ENCODE results near the gene AJM1. TPM values are rescaled to one million over a fixed set of nuclear protein-coding genes. Genes with fewer than 3 reads are reported as not detected.

AJM1 gene
- total and polyA plus RNA-seq, 4 donors: 0.63 to 26.9 (median 6.2) TPM

- peak; percentile 98 for ATAC-seq (ENCODE audit: low FRiP score)
- peak; percentile 99 for DNase-seq
- Histone ChIP-seq H3K36me3 (ENCODE audit: control insufficient read depth in 1 of 2, insufficient read depth in 2 of 2, low read length in 1 of 2) (no peaks in the 10 kb centered on the region), H3K27ac (ENCODE audit: low read depth in 1 of 2, low read length in 2 of 2) (no peak within 1 kb of the TSS), H3K27me3 (ENCODE audit: control insufficient read depth in 1 of 2, insufficient read depth in 2 of 2, low read length in 1 of 2) (no peaks in the 10 kb centered on the region), H3K4me1 (ENCODE audit: control insufficient read depth in 1 of 2, insufficient read depth in 2 of 2, low read length in 2 of 2) (no peaks in the 10 kb centered on the region), H3K4me3 (ENCODE audit: low read length in 2 of 2) (peak within 1 kb of the TSS; percentile 77 to 82), H3K9me3 (ENCODE audit: control insufficient read depth, low read length) (no peaks in the 10 kb centered on the region)
- 0% methylated on average over 37 to 88 of the region's 88 CpGs for WGBS, 2 donors
- intact Hi-C loops (cut with DNase I): loop anchor here (2.0 to 10.0 kb wide), 3 partner anchors 37 to 59 kb away; partner anchors contain the start of genes C8G (in 2 of the 2), FBXW5 (in 2 of the 2) and PHPT1 (in 2 of the 2)
Measured at GRCh38 chr9:136885950-136886578, 43.8 kb downstream of the AJM1 start, which contains the start of gene TRAF2. TRAF2 (plus strand) TSS chr9:136886516; CDS start chr9:136898741, 12,225 bp downstream.

- no peaks in the 10 kb centered on the region for H3K27me3 ChIP-seq (ENCODE audit: control insufficient read depth in 1 of 2, insufficient read depth in 2 of 2, low read length in 1 of 2)
- H3K36me3 ChIP-seq (ENCODE audit: control insufficient read depth in 1 of 2, insufficient read depth in 2 of 2, low read length in 1 of 2): no peaks in the 10 kb centered on the region
- H3K9me3 ChIP-seq (ENCODE audit: control insufficient read depth, low read length): no peaks in the 10 kb centered on the region
- H3K27ac ChIP-seq (ENCODE audit: low read depth in 1 of 2, low read length in 2 of 2): no peak overlapping the region
- H3K4me3 ChIP-seq (ENCODE audit: low read length in 2 of 2): peak overlapping the region; percentile 77 to 82
- ATAC-seq (ENCODE audit: low FRiP score): peak; percentile 39
- 1% methylated on average over 46 to 76 of the region's 76 CpGs for WGBS, 2 donors
- no peak for DNase-seq
- no peaks in the 10 kb centered on the region for H3K4me1 ChIP-seq (ENCODE audit: control insufficient read depth in 1 of 2, insufficient read depth in 2 of 2, low read length in 2 of 2)
- intact Hi-C loops (cut with DNase I): loop anchor here (2.0 to 10.0 kb wide), 3 partner anchors 38 to 58 kb away; partner anchors contain the start of genes C8G (in 2 of the 2), FBXW5 (in 2 of the 2) and PHPT1 (in 2 of the 2)
Measured at GRCh38 chr9:136886610-136887597, 44.6 kb downstream of the AJM1 start.

GRCh38 chr9:136888454-136888853 is 46.2 kb downstream of the AJM1 start:
- WGBS, 2 donors: 90 to 94% methylated on average over 8 of the region's 8 CpGs
- intact Hi-C loops (cut with DNase I): loop anchor here (5.0 to 10.0 kb wide), 2 partner anchors 41 to 56 kb away; partner anchors contain the start of genes C8G (in 2 of the 2), FBXW5 (in 2 of the 2) and PHPT1 (in 1 of the 2)
- no peaks in the 10 kb centered on the region for H3K9me3 ChIP-seq (ENCODE audit: control insufficient read depth, low read length)
- H3K4me1 ChIP-seq (ENCODE audit: control insufficient read depth in 1 of 2, insufficient read depth in 2 of 2, low read length in 2 of 2): no peaks in the 10 kb centered on the region
- no peak overlapping the region for H3K27ac ChIP-seq (ENCODE audit: low read depth in 1 of 2, low read length in 2 of 2)
- H3K27me3 ChIP-seq (ENCODE audit: control insufficient read depth in 1 of 2, insufficient read depth in 2 of 2, low read length in 1 of 2): no peaks in the 10 kb centered on the region
- no peak overlapping the region for H3K4me3 ChIP-seq (ENCODE audit: low read length in 2 of 2)
- no peaks in the 10 kb centered on the region for H3K36me3 ChIP-seq (ENCODE audit: control insufficient read depth in 1 of 2, insufficient read depth in 2 of 2, low read length in 1 of 2)
- ATAC-seq (ENCODE audit: low FRiP score) (no peak), DNase-seq (no peak)

- Histone ChIP-seq H3K9me3 (ENCODE audit: control insufficient read depth, low read length) (no peaks in the 10 kb centered on the region), H3K4me3 (ENCODE audit: low read length in 2 of 2) (no peak overlapping the region), H3K36me3 (ENCODE audit: control insufficient read depth in 1 of 2, insufficient read depth in 2 of 2, low read length in 1 of 2) (no peaks in the 10 kb centered on the region), H3K27me3 (ENCODE audit: control insufficient read depth in 1 of 2, insufficient read depth in 2 of 2, low read length in 1 of 2) (no peaks in the 10 kb centered on the region), H3K4me1 (ENCODE audit: control insufficient read depth in 1 of 2, insufficient read depth in 2 of 2, low read length in 2 of 2) (no peaks in the 10 kb centered on the region), H3K27ac (ENCODE audit: low read depth in 1 of 2, low read length in 2 of 2) (no peak overlapping the region)
- WGBS, 2 donors: 94 to 96% methylated on average over 42 of the region's 42 CpGs
- DNase-seq (no peak), ATAC-seq (ENCODE audit: low FRiP score) (no peak)
- intact Hi-C loops (cut with DNase I): loop anchor here (5.0 to 10.0 kb wide), 2 partner anchors 43 to 55 kb away; partner anchors contain the start of genes C8G (in 2 of the 2), FBXW5 (in 2 of the 2) and PHPT1 (in 1 of the 2)
Measured at GRCh38 chr9:136889858-136890257, 47.6 kb downstream of the AJM1 start.

- Histone ChIP-seq H3K4me1 (ENCODE audit: control insufficient read depth in 1 of 2, insufficient read depth in 2 of 2, low read length in 2 of 2) (no peaks in the 10 kb centered on the region), H3K4me3 (ENCODE audit: low read length in 2 of 2) (no peak overlapping the region), H3K36me3 (ENCODE audit: control insufficient read depth in 1 of 2, insufficient read depth in 2 of 2, low read length in 1 of 2) (no peaks in the 10 kb centered on the region), H3K27me3 (ENCODE audit: control insufficient read depth in 1 of 2, insufficient read depth in 2 of 2, low read length in 1 of 2) (no peaks in the 10 kb centered on the region), H3K9me3 (ENCODE audit: control insufficient read depth, low read length) (no peaks in the 10 kb centered on the region), H3K27ac (ENCODE audit: low read depth in 1 of 2, low read length in 2 of 2) (no peak overlapping the region)
- intact Hi-C loops (cut with DNase I): no loop called here
- 85 to 86% methylated on average over 13 of the region's 13 CpGs for WGBS, 2 donors
- DNase-seq: no peak
- no peak for ATAC-seq (ENCODE audit: low FRiP score)
Measured at GRCh38 chr9:136890661-136891060, 48.4 kb downstream of the AJM1 start.

Small RNA genes within 50 kb of the gene (microRNA-seq; reads per million reads assigned to microRNA genes)
- gene MIR4292 (0 reads per million in 2 donors), gene MIR4479 (0 reads per million in 2 donors)

Other genes with a start within 250 kb of the AJM1 start
- 100 to 1,000 TPM in 1 of 2 donors, 10 to 100 TPM in 1; 78.6 to 308 TPM for gene EGFL7, start 179.6 kb upstream of the AJM1 start, total RNA-seq
- gene EGFL7, start 179.6 kb upstream of the AJM1 start, polyA plus RNA-seq: 10 to 100 TPM; 13.1 to 32.0 TPM
- gene AGPAT2, start 155.0 kb upstream of the AJM1 start, total RNA-seq: 10 to 100 TPM; 26.9 to 31.5 TPM
- 10 to 100 TPM; 49.5 to 64.9 TPM for gene AGPAT2, start 155.0 kb upstream of the AJM1 start, polyA plus RNA-seq
- gene DIPK1B, start 129.9 kb upstream of the AJM1 start, total RNA-seq: 10 to 100 TPM in 1 of 2 donors, 1 to 10 TPM in 1; 7.3 to 13.6 TPM
- gene DIPK1B, start 129.9 kb upstream of the AJM1 start, polyA plus RNA-seq: 1 to 10 TPM; 1.1 to 4.8 TPM
- 10 to 100 TPM; 11.4 to 13.4 TPM for gene LCN10, start 99.5 kb upstream of the AJM1 start, total RNA-seq
- 1 to 10 TPM in 1 of 2 donors, under 1 TPM in 1; 0.25 to 2.1 TPM for gene LCN10, start 99.5 kb upstream of the AJM1 start, polyA plus RNA-seq
- gene LCN6, start 94.0 kb upstream of the AJM1 start, total RNA-seq: 10 to 100 TPM; 17.4 to 24.2 TPM
- gene LCN6, start 94.0 kb upstream of the AJM1 start, polyA plus RNA-seq: 1 to 10 TPM in 1 of 2 donors, not detected in 1; 2.5 TPM
- not detected for gene LCN8, start 84.2 kb upstream of the AJM1 start, total RNA-seq
- gene LCN8, start 84.2 kb upstream of the AJM1 start, polyA plus RNA-seq: under 1 TPM in 1 of 2 donors, not detected in 1; 0.10 TPM
- gene LCN15, start 78.0 kb upstream of the AJM1 start, total RNA-seq: not detected
- under 1 TPM in 1 of 2 donors, not detected in 1; 0.88 TPM for gene LCN15, start 78.0 kb upstream of the AJM1 start, polyA plus RNA-seq
- gene TMEM141, start 51.1 kb upstream of the AJM1 start, total RNA-seq: 10 to 100 TPM; 26.6 to 27.0 TPM
- 10 to 100 TPM; 57.0 to 95.8 TPM for gene TMEM141, start 51.1 kb upstream of the AJM1 start, polyA plus RNA-seq
- under 1 TPM; 0.45 to 0.58 TPM for gene CCDC183, start 46.1 kb upstream of the AJM1 start, total RNA-seq
- under 1 TPM; 0.46 to 0.50 TPM for gene CCDC183, start 46.1 kb upstream of the AJM1 start, polyA plus RNA-seq
- gene RABL6, start 34.5 kb upstream of the AJM1 start, total RNA-seq: 10 to 100 TPM; 47.2 to 52.0 TPM
- gene RABL6, start 34.5 kb upstream of the AJM1 start, polyA plus RNA-seq: 10 to 100 TPM; 31.3 to 76.1 TPM
- gene PHPT1, start 6.9 kb downstream of the AJM1 start, total RNA-seq: 10 to 100 TPM; 65.6 to 84.1 TPM
- 100 to 1,000 TPM; 129 to 165 TPM for gene PHPT1, start 6.9 kb downstream of the AJM1 start, polyA plus RNA-seq
- gene MAMDC4, start 9.9 kb downstream of the AJM1 start, total RNA-seq: 1 to 10 TPM; 2.4 to 5.0 TPM
- 10 to 100 TPM in 1 of 2 donors, 1 to 10 TPM in 1; 2.6 to 19.0 TPM for gene MAMDC4, start 9.9 kb downstream of the AJM1 start, polyA plus RNA-seq
- 100 to 1,000 TPM; 193 to 223 TPM for gene EDF1, start 23.8 kb downstream of the AJM1 start, total RNA-seq
- gene EDF1, start 23.8 kb downstream of the AJM1 start, polyA plus RNA-seq: 100 to 1,000 TPM; 421 to 505 TPM
- 10 to 100 TPM in 1 of 2 donors, 1 to 10 TPM in 1; 9.1 to 22.1 TPM for gene TRAF2, start 44.0 kb downstream of the AJM1 start, total RNA-seq
- gene TRAF2, start 44.0 kb downstream of the AJM1 start, polyA plus RNA-seq: 10 to 100 TPM in 1 of 2 donors, 1 to 10 TPM in 1; 4.8 to 14.0 TPM
- 100 to 1,000 TPM in 1 of 2 donors, 10 to 100 TPM in 1; 92.5 to 107 TPM for gene FBXW5, start 102.3 kb downstream of the AJM1 start, total RNA-seq
- 100 to 1,000 TPM; 111 to 191 TPM for gene FBXW5, start 102.3 kb downstream of the AJM1 start, polyA plus RNA-seq
- 1 to 10 TPM in 1 of 2 donors, under 1 TPM in 1; 0.90 to 1.1 TPM for gene C8G, start 102.8 kb downstream of the AJM1 start, total RNA-seq
- gene C8G, start 102.8 kb downstream of the AJM1 start, polyA plus RNA-seq: 1 to 10 TPM; 1.8 to 3.1 TPM
- 1 to 10 TPM in 1 of 2 donors, under 1 TPM in 1; 0.71 to 1.6 TPM for gene LCN12, start 109.8 kb downstream of the AJM1 start, total RNA-seq
- 1 to 10 TPM in 1 of 2 donors, not detected in 1; 3.3 TPM for gene LCN12, start 109.8 kb downstream of the AJM1 start, polyA plus RNA-seq
- 100 to 1,000 TPM; 128 to 145 TPM for gene PTGDS, start 135.0 kb downstream of the AJM1 start, total RNA-seq
- 10 to 100 TPM; 12.2 to 13.9 TPM for gene PTGDS, start 135.0 kb downstream of the AJM1 start, polyA plus RNA-seq
- gene LCNL1, start 140.5 kb downstream of the AJM1 start, total RNA-seq: 1 to 10 TPM in 1 of 2 donors, under 1 TPM in 1; 0.36 to 1.1 TPM
- under 1 TPM in 1 of 2 donors, not detected in 1; 0.15 TPM for gene LCNL1, start 140.5 kb downstream of the AJM1 start, polyA plus RNA-seq
- 10 to 100 TPM; 27.8 to 42.0 TPM for gene PAXX, start 149.9 kb downstream of the AJM1 start, total RNA-seq
- gene PAXX, start 149.9 kb downstream of the AJM1 start, polyA plus RNA-seq: 100 to 1,000 TPM in 1 of 2 donors, 10 to 100 TPM in 1; 39.9 to 192 TPM
- gene CLIC3, start 154.1 kb downstream of the AJM1 start, total RNA-seq: 1 to 10 TPM; 3.8 to 7.0 TPM
- gene CLIC3, start 154.1 kb downstream of the AJM1 start, polyA plus RNA-seq: 1 to 10 TPM; 1.6 to 6.7 TPM
- gene ABCA2, start 185.8 kb downstream of the AJM1 start, total RNA-seq: 10 to 100 TPM; 27.3 to 60.0 TPM
- gene ABCA2, start 185.8 kb downstream of the AJM1 start, polyA plus RNA-seq: 10 to 100 TPM in 1 of 2 donors, 1 to 10 TPM in 1; 9.0 to 48.1 TPM
- gene FUT7, start 189.6 kb downstream of the AJM1 start, total RNA-seq: under 1 TPM; 0.27 to 0.68 TPM
- not detected for gene FUT7, start 189.6 kb downstream of the AJM1 start, polyA plus RNA-seq
- gene NPDC1, start 203.7 kb downstream of the AJM1 start, total RNA-seq: 100 to 1,000 TPM in 1 of 2 donors, 10 to 100 TPM in 1; 99.3 to 217 TPM
- 100 to 1,000 TPM in 1 of 2 donors, 10 to 100 TPM in 1; 26.5 to 190 TPM for gene NPDC1, start 203.7 kb downstream of the AJM1 start, polyA plus RNA-seq
- gene ENTPD2, start 211.6 kb downstream of the AJM1 start, total RNA-seq: 1 to 10 TPM in 1 of 2 donors, under 1 TPM in 1; 0.16 to 1.7 TPM
- not detected for gene ENTPD2, start 211.6 kb downstream of the AJM1 start, polyA plus RNA-seq
- gene SAPCD2, start 228.1 kb downstream of the AJM1 start, total RNA-seq: under 1 TPM; 0.26 to 0.60 TPM
- gene SAPCD2, start 228.1 kb downstream of the AJM1 start, polyA plus RNA-seq: under 1 TPM in 1 of 2 donors, not detected in 1; 0.50 TPM
- 10 to 100 TPM in 1 of 2 donors, 1 to 10 TPM in 1; 7.9 to 20.6 TPM for gene UAP1L1, start 235.0 kb downstream of the AJM1 start, total RNA-seq
- gene UAP1L1, start 235.0 kb downstream of the AJM1 start, polyA plus RNA-seq: 10 to 100 TPM in 1 of 2 donors, 1 to 10 TPM in 1; 4.1 to 13.2 TPM
- gene MAN1B1, start 244.5 kb downstream of the AJM1 start, total RNA-seq: 10 to 100 TPM; 28.4 to 52.2 TPM
- gene MAN1B1, start 244.5 kb downstream of the AJM1 start, polyA plus RNA-seq: 100 to 1,000 TPM in 1 of 2 donors, 10 to 100 TPM in 1; 21.2 to 104 TPM